ENCODE measurements around the gene MYOCOS.

Gene MYOCOS

DNA sequence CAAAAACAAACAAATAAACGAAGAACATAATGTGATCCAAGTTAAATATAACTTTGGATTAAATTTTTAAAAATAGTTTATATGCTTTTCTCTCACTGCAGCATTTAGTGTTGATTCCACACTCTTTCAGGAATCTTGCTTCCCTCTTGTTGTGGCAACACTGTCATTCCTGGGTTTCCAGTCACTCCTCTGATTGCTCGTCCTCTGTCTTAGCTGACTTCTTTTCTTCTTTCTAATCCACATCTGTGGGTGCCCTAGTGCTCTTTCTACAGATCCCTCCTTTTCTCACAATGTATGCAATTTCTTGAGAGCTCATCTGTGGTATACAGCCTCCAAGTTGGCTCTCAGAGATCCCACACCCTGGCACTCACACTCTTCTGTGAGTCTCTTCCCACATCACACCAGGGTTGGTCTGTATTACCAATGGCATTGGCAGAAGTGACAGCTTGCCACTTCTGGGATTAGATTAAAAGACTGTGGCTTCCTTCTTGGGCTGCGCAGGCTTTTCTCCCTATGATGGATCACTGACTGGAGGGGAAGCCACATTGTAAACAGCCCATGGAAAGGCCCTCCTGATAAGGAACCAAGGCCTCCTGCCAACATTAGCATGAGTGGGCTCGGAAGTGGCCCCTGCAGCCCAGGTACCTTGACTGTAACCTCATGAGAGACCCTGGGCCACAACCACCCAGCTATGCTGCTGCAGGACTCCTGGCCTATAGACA, 42.0 kb downstream of the MYOCOS start:
- no peak for DNase-seq

DNA sequence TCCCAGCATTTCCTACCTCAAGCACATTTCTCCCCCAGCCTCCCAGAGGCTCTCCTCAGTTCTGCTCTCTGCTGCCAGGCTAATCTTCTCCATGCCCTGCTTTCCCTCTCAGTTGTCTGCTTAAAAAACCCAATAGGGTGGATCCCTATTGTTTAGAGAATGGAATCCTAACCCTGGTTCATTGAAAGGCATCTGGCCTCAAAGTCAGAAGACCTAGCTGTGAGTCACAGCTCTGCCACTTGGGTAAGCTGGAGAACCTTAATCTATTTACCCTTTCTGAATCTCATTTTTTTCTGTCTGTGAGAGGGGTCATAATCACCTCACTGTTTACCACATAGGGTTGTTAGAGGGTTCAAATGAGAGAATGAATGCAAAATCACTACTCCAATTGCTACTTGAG, 42.9 kb downstream of the MYOCOS start:
- no peak for DNase-seq

DNA sequence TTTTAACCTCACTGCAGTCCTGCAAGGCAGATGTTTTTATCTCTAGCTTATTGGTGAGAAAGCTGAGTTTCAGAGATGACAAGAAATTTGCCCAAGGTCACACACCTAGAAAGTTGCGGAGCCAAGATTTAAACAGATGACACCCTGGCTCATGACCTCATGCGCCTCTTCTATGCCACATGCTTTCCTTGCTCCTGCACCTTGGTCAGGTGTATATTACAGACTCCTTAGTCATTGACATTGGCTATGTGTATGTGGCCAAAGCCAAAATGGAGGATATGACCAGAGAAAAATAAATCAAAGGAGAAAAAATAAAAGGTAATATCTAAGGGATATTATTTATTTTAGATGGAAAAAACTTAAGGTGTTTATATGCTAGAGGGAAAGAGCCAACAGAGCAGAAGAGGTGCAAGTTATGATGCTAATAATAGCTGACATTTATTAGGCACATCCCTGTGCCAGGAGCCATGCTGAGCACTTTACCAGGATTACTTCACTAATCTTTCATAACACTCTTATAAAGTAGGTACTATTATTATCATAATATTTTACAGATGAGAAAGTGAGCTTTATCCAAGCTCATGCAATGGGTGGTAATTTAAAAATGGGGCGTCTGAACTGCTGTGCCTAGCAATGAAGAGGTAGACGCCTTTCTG, 44.2 kb downstream of the MYOCOS start:
- DNase-seq, result no peak

DNA sequence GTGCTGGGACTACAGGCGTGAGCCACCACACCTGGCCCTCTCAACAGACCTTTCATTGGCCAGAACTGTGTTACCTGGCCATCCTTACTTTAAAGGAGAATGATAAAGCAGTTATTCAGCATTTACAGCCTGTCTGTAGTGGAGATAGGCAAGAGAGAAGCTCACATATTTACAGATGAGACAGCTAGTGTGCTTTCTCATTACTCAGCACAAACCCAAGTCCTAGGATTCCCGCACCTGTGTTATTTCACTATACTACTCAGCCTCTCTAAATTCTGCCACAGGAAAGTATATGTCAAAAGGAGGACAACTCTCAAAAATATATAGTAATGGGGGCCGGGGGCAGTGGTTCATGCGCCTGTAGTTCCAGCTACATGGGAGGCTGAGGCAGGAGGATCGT, 46.3 kb downstream of the MYOCOS start:
- no peak for DNase-seq

DNA sequence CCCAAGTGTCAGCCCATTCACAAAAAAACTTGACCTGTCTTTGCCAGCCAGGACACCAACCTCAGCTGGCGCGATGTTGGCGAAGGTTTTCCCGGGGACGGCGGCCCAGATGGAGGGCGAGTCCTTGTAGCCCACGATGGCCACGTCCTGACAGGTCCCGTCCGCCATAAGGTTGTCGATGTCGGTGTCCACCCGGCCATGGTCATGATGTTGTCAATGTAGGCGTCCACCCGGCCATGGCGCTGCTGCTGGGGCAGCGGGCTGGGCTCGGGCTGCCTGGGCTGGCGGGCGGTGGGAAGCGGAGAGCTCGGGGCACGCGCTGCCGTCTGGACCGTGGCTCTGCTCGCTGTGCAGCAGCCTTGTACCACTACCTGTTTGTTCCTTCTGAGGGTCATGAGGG, 48.7 kb downstream of the MYOCOS start:
- DNase-seq, result no peak

DNA sequence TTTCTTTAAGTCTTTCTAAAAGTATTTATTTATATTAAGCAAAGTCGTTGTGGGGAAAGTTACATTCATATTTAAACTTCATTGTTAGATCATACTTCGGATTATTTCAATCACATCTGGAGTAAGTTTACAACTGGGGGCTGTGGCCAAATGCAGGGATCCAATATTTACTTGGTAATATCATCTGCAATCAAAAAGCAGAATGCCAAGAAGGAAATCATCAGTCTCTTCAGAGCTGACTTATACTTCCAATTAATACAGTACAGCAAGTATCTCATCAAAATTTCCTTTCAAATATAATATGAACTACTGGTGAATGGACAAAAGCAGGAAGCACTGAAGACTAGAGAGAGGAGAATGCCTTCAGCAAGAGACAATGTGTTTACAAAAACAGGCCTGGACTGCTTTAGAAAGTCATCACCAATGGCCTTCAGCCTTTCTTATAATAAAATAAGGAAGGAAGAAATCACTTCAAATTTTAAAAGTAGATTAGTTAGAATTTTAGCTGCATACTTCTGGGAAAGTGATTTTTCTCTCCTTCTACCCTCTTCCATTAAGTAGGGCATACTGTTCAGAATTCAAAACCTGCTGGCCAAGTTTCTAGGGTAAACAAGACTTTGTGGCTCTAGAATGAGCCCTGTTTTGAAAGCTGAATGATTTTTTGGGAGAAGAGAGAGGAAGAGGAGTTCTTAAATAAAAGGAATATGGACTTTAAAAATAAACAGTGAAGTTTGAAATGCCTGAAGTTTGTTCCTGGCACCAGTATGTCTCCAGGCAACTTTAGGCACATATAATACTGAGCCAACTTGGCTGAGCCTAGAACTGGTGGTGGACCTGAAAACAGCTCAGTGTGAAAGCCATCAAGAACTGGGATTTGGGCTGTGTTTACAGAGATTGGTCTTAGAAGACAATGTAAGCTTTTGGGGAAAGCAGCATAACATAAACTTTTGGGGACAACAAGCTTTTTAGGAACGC, 52.7 kb downstream of the MYOCOS start:
- no peak for DNase-seq

All from stimulated activated CD4-positive, alpha-beta T cell treated with anti-CD3 and anti-CD28 coated beads, Interleukin-4, amount 100 ng/mL, for 24 hours (primary cell).